Right lobe of liver (tissue), 6 donors: ENCODE data around the gene CSNK1A1. TPM values are rescaled to one million over a fixed set of nuclear protein-coding genes. Genes with fewer than 3 reads are reported as not detected.

Experiments
- ATAC-seq, 4 donors: fragments of 200-7000 bp; cut with Tn5 transposase; one replicate each; pipeline ENCODE4 v1.9.1; 2020; ENCODE audit warnings: mild to moderate bottlenecking in 4 of 4, moderate library complexity in 4 of 4
- DNase-seq, 3 donors: peaks; one replicate each; pipeline ENCODE4 v3.0.0-alpha.2; 2020
- H3K27ac ChIP-seq, 3 donors: fragments of 200-600 bp; one replicate each; pipeline ENCODE4 v1.8.0; 2022
- H3K27me3 ChIP-seq, 2 donors: fragments of 200-600 bp; one replicate each; pipeline ENCODE4 v1.8.0; 2022
- H3K36me3 ChIP-seq, 4 donors: fragments of 200-600 bp; sonication (generic) in 1 of 4; one replicate each; pipeline versions ENCODE4 v1.5.1 to v1.8.0; 2017 to 2022; ENCODE audit warnings: control low read depth in 1 of 4
- H3K4me1 ChIP-seq, 4 donors: fragments of 200-600 bp; sonication (generic) in 1 of 4; one replicate each; pipeline versions ENCODE4 v1.5.1 to v1.8.0; 2017 to 2022; ENCODE audit warnings: control low read depth in 1 of 4
- H3K4me3 ChIP-seq, 3 donors: fragments of 200-600 bp; one replicate each; pipeline ENCODE4 v1.8.0; 2022
- H3K9me3 ChIP-seq, 4 donors: fragments of 200-600 bp; sonication (generic) in 1 of 4; one replicate each; pipeline versions ENCODE4 v1.5.1 to v1.8.0; 2017 to 2022; ENCODE audit warnings: control low read depth in 1 of 4
- CTCF ChIP-seq, 4 donors: fragments of 200-600 bp in 3 of 4; fragments of 450-650 bp in 1 of 4; IDR thresholded peaks; one replicate each; pipeline versions ENCODE4 v1.5.1 to v1.8.0; 2016 to 2022; ENCODE audit warnings: antibody characterized with exemption in 4 of 4, mild to moderate bottlenecking in 2 of 4
- POLR2A ChIP-seq: fragments of 450-650 bp; IDR thresholded peaks from one replicate; pipeline ENCODE4 v1.6.1; 2017; ENCODE audit warnings: antibody characterized with exemption, mild to moderate bottlenecking
- WGBS: methylation state at CpG from one replicate; pipeline ENCODE4 v1.1.6; 2018; ENCODE audit warnings: low coverage, low lambda C conversion rate; ENCODE audit not compliant: insufficient coverage; ENCODE audit errors: missing lambda C conversion rate; 5-methylcytosine and 5-hydroxymethylcytosine counted together
- intact Hi-C, 2 donors: fragments of 100-400 bp; cut with DNase I; formaldehyde crosslinking; loops; one replicate each; pipeline versions ENCODE4 v1.11.2 to v1.14.1; 2022
- total RNA-seq, 6 experiments: library from RNA; depleted of rRNA in 2 of 6; stranded (reverse); fragments of >200 nt in 2 of 6; fragmentation: NEBNext Ultra II Directional in 3 of 6; extraction: Animal tissue kit (Norgen Biotek cat#: 25700) in 3 of 6; gene quantifications; one replicate each; pipeline versions ENCODE4 v1.1.0 to v1.2.4, GENCODE V29; 2016 to 2023
- donor health status: DM: no; HTN: yes; CAD: no.
- donor health status: DM: no; HTN: no; CAD: no.
- donor health status: DM: no; HTN: no; CAD: no.
- donor health status: DM: no; HTN: yes; CAD: no.
- donor health status: DM: no; HTN: yes; CAD: no.

Gene CSNK1A1
- total RNA-seq, 6 experiments from 2014 or later: 79.7 to 87.1 (median 83.8) TPM

DNA sequence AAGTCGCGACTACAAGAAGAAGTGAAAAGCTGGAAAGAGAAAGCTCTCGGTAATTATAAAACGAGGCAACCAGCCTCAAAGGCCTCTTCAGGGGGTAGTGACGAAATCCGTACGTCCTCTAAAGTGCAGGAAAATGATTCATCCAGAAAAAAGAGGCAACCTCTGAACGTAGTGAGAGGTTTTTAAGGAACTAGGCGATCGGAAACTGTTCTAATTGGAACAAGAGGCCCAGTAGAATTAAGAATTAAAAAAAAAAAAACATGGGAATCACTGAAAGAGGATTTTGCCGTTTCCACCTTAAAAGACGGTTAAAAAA lies 1.0 kb downstream of the CSNK1A1 start:
- peaks cover 0 to 33% (median 11%) of the 10 kb centered on the region in 4 donors for H3K4me1 ChIP-seq
- peaks cover 0 to 29% (median 2%) of the 10 kb centered on the region in 4 donors for H3K36me3 ChIP-seq
- no peak for DNase-seq
- peak overlapping the region; percentile 88 to 91 (median 89) for H3K4me3 ChIP-seq
- peak overlapping the region; percentile 92 to 98 (median 97) for H3K27ac ChIP-seq
- TF ChIP-seq POLR2A (no peak), CTCF (IDR thresholded peaks at IDR 0.05) (no peak)
- ATAC-seq: peak in 1 of 4 donors; percentile 8
- H3K27me3 ChIP-seq: no peaks in the 10 kb centered on the region
- intact Hi-C loops: loop anchor here in 1 of 2 donors (5.0 kb wide), 1 partner anchor 98 kb away; no protein-coding TSS in a partner anchor
- 0% methylated on average over 12 of the region's 12 CpGs for WGBS
- H3K9me3 ChIP-seq: no peaks in the 10 kb centered on the region

GRCh38 chr5:149549461-149550267 lies 1.6 kb downstream of the CSNK1A1 start:
- H3K4me3 ChIP-seq: peak overlapping the region; percentile 88 to 91 (median 89)
- DNase-seq (peak in 1 of 3 donors; percentile 53), ATAC-seq (peak in 1 of 4 donors; percentile 3)
- WGBS: 3% methylated on average over 24 of the region's 25 CpGs
- peak overlapping the region; percentile 92 to 98 (median 97) for H3K27ac ChIP-seq
- H3K4me1 ChIP-seq: peaks cover 0 to 34% (median 11%) of the 10 kb centered on the region in 4 donors
- H3K9me3 ChIP-seq: no peaks in the 10 kb centered on the region
- TF ChIP-seq CTCF (IDR thresholded peaks at IDR 0.05): no peak
- no peak for TF ChIP-seq POLR2A
- intact Hi-C loops: loop anchor here in 1 of 2 donors (5.0 kb wide), 1 partner anchor 97 kb away; no protein-coding TSS in a partner anchor
- no peaks in the 10 kb centered on the region for H3K27me3 ChIP-seq
- H3K36me3 ChIP-seq: peaks cover 0 to 33% (median 2%) of the 10 kb centered on the region in 4 donors

DNA sequence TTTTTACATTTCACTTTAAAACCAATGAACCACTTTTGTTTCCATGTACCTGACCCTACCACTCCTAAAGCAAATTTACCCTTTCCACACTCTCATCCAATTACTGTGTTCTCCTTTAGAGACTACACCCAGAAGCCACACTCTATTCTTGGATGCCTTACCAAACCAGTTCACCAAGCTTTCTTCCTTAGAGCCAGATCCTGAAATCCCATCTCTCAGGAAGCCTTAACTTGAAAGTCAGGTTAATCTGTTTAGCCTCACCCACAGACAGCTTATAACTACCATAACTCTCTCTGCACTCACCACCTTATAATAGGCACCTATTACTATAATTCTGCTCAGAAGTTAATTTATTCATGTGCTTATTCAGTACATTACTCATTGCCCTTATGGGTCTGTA lies 4.3 kb downstream of the CSNK1A1 start:
- TF ChIP-seq CTCF (IDR thresholded peaks at IDR 0.05) (no peak), POLR2A (no peak)
- DNase-seq (no peak), ATAC-seq (no peak)
- intact Hi-C loops: no loop called here
- no peaks in the 10 kb centered on the region for H3K27me3 ChIP-seq
- H3K4me3 ChIP-seq: no peak overlapping the region
- H3K36me3 ChIP-seq: peaks cover 0 to 46% (median 2%) of the 10 kb centered on the region in 4 donors
- H3K4me1 ChIP-seq: peaks cover 0 to 47% (median 16%) of the 10 kb centered on the region in 4 donors
- H3K27ac ChIP-seq: no peak overlapping the region
- no peaks in the 10 kb centered on the region for H3K9me3 ChIP-seq

- Histone ChIP-seq H3K4me1 (peaks cover 0 to 53% (median 16%) of the 10 kb centered on the region in 4 donors), H3K36me3 (peaks cover 0 to 46% (median 2%) of the 10 kb centered on the region in 4 donors), H3K4me3 (no peak overlapping the region), H3K9me3 (no peaks in the 10 kb centered on the region), H3K27ac (no peak overlapping the region), H3K27me3 (no peaks in the 10 kb centered on the region)
- ATAC-seq: no peak
- 60% methylated on average over 2 of the region's 6 CpGs for WGBS
- no peak for TF ChIP-seq CTCF (IDR thresholded peaks at IDR 0.05)
- no peak for TF ChIP-seq POLR2A
- DNase-seq: no peak
- intact Hi-C loops: no loop called here
Observed at GRCh38 chr5:149545327-149545726, 5.9 kb downstream of the CSNK1A1 start.
